COLO829 (cell line): ENCODE results near the gene SLC33A1.
"Not testable (repeated sequence)": the region's sequence is repeated elsewhere in the genome, so short reads cannot be mapped to it uniquely, and the experiment has no call there.

Experiments
- DNase-seq: peaks from one replicate; pipeline ENCODE4 v3.0.0; 2012; ENCODE audit warnings: low spot score

SLC33A1 gene

GRCh38 chr3:155861476-155862183 is 7.4 kb upstream of the SLC33A1 start:
- no peak for DNase-seq

DNA sequence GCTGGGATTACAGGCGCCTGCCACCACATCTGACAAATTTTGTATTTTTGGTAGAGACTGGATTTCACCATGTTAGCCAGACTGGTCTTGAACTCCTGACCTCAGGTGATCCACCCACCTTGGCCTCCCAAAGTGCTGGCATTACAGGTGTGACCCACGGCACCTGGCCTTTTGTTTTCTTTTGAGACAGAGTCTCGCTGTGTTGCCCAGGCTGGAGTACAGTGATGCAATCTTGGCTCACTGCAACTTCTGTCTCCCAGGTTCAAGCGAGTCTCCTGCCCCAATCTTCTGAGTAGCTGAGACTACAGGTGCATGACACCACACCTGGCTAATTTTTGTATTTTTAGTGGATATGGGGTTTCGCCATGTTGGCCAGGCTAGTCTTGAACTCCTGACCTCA is 6.2 kb upstream of the SLC33A1 start:
- not testable (repeated sequence) for DNase-seq

DNA sequence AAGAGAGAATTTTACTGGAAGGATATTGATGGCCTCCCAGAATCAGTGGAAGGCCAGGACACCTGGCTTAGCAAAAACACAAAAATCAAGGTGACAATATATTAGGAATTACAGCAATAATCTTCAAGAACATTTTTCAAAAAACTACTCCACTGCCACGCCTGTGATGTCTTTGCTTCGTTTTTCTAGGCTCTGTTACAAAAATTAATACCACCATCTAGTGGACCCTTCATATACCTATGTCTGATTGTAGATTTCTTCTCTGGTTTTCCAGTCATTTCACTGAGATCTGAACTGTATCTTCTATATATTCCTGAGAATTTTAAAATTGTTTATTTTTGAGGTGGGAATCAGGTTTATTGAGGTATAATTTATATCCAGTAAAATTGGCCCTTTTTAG is 5.6 kb upstream of the SLC33A1 start:
- DNase-seq = peak; percentile 59

DNA sequence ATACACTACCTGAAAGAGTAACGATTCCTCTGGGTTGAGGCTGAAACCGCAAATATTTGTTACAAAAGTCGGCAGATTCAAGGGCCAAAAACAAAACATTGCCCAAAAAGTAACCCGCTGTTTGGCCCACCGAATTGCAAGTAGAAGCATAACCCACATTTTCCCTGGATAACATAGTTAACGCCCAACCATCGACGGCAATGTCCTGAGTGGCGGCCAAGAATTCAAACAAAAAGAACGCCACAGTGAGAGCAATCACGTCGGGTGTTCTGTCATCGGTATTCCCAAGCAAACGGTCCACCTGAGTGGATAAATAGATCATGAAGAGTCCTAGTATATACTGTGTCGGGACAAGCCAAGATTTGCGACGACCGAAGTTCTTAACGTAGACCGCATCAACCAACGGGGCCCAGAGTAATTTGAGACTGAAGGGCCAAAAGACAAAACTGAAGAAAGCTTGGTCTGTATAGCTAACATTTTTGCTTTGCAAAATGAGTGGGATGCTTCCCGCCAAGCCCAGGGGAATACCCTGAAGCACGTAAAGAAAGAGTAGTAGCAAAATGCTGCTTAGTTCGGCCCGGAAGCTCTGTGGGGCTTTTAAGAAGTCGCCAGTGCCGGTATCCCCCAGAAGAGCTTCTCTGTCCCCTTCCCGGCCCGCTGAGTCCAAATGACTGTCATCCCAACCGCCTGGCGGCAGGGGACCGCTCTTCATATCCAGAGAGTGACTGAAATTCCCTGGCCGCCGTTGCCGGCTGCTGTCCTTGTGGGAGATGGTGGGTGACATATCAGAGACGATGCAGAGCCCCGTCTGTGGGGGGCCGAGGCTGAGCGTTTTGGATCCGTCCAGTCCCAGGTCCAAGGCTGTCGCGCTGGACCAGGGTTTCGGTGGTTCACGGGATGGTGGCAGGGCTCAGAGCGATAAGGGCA is 750 bp downstream of the SLC33A1 start:
- DNase-seq = no peak

- no peak for DNase-seq
These were observed 1.9 kb downstream of the SLC33A1 start for GRCh38 chr3:155852341-155852740.

GRCh38 chr3:155849404-155849803 is 4.8 kb downstream of the SLC33A1 start:
- DNase-seq = not testable (repeated sequence)

DNA sequence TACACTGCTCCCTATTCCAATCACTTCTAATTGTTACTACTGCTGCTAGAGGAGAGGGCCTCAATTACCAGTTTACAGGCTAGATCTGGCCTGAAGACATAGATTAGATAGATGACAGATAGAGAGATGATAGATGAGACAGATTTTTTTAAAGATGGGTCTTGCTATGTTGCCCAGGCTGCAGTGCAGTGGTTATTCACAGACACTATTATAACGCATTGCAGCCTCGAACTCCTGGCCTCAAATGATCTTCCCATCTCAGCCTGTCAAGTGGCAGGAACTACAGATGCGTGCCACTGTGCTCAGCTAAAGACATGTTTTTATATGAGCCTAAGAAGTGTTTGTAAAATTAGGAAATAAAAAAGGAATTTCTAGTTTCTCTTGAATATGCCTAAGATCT is 6.2 kb downstream of the SLC33A1 start:
- DNase-seq = no peak

GRCh38 chr3:155846119-155846518 is 8.1 kb downstream of the SLC33A1 start:
- DNase-seq = no peak

- no peak for DNase-seq
These were observed 10.7 kb downstream of the SLC33A1 start for GRCh38 chr3:155843569-155843968.

- no peak for DNase-seq
These were observed 18.7 kb downstream of the SLC33A1 start for GRCh38 chr3:155835341-155836071.

- DNase-seq = not testable (repeated sequence)
These were observed 25.6 kb downstream of the SLC33A1 start for GRCh38 chr3:155828490-155829098.

- DNase-seq = no peak
These were observed 39.1 kb downstream of the SLC33A1 start for GRCh38 chr3:155815030-155815545.

- DNase-seq = not testable (repeated sequence)
These were observed 41.0 kb downstream of the SLC33A1 start for GRCh38 chr3:155813224-155813623.

DNA sequence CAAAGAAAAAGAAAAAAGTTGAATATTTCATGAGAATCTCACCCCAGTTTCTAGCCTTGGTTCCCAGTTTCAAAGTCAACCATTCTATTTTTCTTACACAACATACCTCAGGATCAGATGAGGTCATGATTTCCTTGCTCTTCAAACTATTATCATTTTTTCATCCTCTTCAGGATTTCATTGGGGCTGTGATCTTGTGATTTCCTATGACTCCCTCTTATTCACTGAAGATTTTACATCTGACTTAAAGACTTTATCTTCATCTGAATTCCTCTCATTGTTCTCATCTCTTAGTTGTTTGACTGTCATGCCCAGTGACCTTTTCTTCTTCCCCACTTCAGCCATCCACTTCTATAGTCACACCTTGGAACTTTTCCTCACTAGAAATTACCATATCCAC is 45.0 kb downstream of the SLC33A1 start:
- DNase-seq = peak; percentile 64

DNA sequence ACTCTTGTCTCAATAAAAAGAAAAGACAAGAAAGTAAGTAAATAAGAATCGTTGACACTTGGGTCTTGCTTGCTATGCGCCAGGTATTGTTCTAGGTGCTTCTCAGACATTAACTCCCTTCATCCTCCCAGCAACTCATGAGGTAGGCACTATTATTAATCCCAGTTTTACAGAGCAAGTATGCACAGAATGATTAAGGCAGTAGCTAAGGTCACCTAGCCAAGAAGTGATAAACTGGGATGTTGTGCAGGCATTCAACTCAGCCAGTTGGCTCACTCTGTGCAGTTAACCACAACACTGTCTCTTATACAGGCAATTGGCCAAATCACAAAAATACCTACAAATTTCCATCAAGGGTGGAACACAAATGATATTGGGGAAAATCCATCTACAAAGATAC is 46.4 kb downstream of the SLC33A1 start:
- no peak for DNase-seq

GRCh38 chr3:155805802-155806618 is 48.2 kb downstream of the SLC33A1 start, which contains the start of gene C3orf33:
TSS of gene C3orf33 (minus strand) at chr3:155806278. CDS start at chr3:155806252, 26 bp downstream.
- DNase-seq = peak; percentile 56

- no peak for DNase-seq
These were observed 48.9 kb downstream of the SLC33A1 start for GRCh38 chr3:155805204-155805801.

DNA sequence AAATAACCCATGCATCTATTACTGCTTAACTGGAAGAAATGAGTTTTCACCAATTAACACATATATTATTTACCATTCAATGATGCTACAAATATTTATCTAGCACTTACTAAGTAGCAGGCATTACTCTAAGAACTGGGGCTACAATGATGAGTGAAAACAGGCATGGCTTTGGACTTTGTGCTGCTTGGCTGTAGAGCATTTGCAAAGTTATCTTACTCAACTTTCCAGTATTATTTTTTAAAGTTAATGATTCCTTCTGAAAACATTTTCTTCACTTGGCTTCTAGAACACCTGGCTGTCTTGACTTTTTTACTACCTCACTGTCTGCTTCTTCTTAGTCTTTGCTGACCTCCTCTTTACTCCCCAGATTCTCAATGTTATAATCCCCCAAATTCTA is 49.9 kb downstream of the SLC33A1 start:
- no peak for DNase-seq

GRCh38 chr3:155792532-155792931 is 61.7 kb downstream of the SLC33A1 start:
- no peak for DNase-seq

- no peak for DNase-seq
These were observed 63.0 kb downstream of the SLC33A1 start for GRCh38 chr3:155791190-155791589.
